SH-SY5Y (cell line): Measurements from ENCODE around the gene CEP76.

Source experiments
- GATA2 ChIP-seq: IDR thresholded peaks from 2 replicates; pipeline ENCODE4 v1.6.1; 2011; ENCODE audit warnings: mild to moderate bottlenecking, low read depth, low read length
- GATA3 ChIP-seq: IDR thresholded peaks from 2 replicates; pipeline ENCODE4 v1.6.1; 2011; ENCODE audit warnings: low read depth, mild to moderate bottlenecking, low read length, moderate library complexity

CEP76 gene

GRCh38 chr18:12702221-12703095 is at the start of gene CEP76, which contains the start of gene PSMG2:
TSS of gene CEP76 (minus strand) at chr18:12702723. CDS start at chr18:12702548, 175 bp downstream.
TSS of gene PSMG2 (plus strand) at chr18:12703042. CDS start at chr18:12703108, 66 bp downstream.
- TF ChIP-seq GATA2 (no peak), GATA3 (no peak)

GRCh38 chr18:12751891-12752290 is 49.4 kb upstream of the CEP76 start:
- no peak for TF ChIP-seq GATA3
- TF ChIP-seq GATA2 = no peak

GRCh38 chr18:12751503-12751884 is 49.0 kb upstream of the CEP76 start:
- TF ChIP-seq GATA2 (no peak), GATA3 (no peak)

GRCh38 chr18:12750715-12751502 is 48.4 kb upstream of the CEP76 start:
- TF ChIP-seq GATA2 = no peak
- TF ChIP-seq GATA3 = no peak

GRCh38 chr18:12750076-12750714 is 47.7 kb upstream of the CEP76 start:
- no peak for TF ChIP-seq GATA2
- no peak for TF ChIP-seq GATA3

- TF ChIP-seq GATA3 = no peak
- TF ChIP-seq GATA2 = no peak
These were observed 46.6 kb upstream of the CEP76 start for GRCh38 chr18:12749121-12749520.

GRCh38 chr18:12748671-12749070 is 46.1 kb upstream of the CEP76 start:
- no peak for TF ChIP-seq GATA2
- TF ChIP-seq GATA3 = no peak

GRCh38 chr18:12747530-12748315 is 45.2 kb upstream of the CEP76 start:
- TF ChIP-seq GATA3 = no peak
- no peak for TF ChIP-seq GATA2

GRCh38 chr18:12745095-12745795 is 42.7 kb upstream of the CEP76 start:
- TF ChIP-seq GATA3 (no peak), GATA2 (no peak)

GRCh38 chr18:12744103-12744502 is 41.6 kb upstream of the CEP76 start:
- TF ChIP-seq GATA3 (no peak), GATA2 (no peak)

GRCh38 chr18:12742453-12742852 is 39.9 kb upstream of the CEP76 start:
- no peak for TF ChIP-seq GATA3
- TF ChIP-seq GATA2 = no peak

- TF ChIP-seq GATA3 (peak; percentile 76), GATA2 (peak; percentile 94)
These were observed 38.8 kb upstream of the CEP76 start for GRCh38 chr18:12741351-12741750.
